Measurements from ENCODE around the gene PER2.

DNA sequence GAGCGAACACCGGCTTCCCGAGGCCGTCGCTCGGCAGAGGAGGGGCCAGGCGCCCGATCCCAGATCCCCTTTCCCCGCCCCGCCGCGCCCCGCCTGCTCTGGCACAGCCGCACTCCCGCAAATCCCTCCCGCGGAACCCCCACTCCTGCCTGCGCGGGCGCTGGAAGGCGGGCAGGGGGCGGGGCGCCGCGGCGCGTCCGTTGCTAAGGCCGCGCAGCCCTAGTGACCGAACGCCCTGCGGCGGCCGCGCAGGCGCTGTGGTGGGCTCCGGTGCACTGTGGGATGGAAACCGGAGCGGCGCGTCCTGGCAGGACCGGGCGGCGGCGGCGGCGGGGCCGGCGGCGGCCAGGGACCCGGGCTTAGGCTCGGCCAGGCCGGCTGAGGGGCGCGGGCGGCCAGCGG is 31.8 kb upstream of the PER2 start, which contains the start of gene TRAF3IP1:
- TF ChIP-seq ZNF678 (CRISPR knock-in tag; IDR thresholded peaks at IDR 0.05) = no peak
- no peak for TF ChIP-seq DPF2 (CRISPR knock-in tag; IDR thresholded peaks at IDR 0.05; ENCODE audit: borderline replicate concordance, low read depth)
- no peak for TF ChIP-seq ZNF354B (CRISPR knock-in tag; IDR thresholded peaks at IDR 0.05)
- TF ChIP-seq, protein P1, sequence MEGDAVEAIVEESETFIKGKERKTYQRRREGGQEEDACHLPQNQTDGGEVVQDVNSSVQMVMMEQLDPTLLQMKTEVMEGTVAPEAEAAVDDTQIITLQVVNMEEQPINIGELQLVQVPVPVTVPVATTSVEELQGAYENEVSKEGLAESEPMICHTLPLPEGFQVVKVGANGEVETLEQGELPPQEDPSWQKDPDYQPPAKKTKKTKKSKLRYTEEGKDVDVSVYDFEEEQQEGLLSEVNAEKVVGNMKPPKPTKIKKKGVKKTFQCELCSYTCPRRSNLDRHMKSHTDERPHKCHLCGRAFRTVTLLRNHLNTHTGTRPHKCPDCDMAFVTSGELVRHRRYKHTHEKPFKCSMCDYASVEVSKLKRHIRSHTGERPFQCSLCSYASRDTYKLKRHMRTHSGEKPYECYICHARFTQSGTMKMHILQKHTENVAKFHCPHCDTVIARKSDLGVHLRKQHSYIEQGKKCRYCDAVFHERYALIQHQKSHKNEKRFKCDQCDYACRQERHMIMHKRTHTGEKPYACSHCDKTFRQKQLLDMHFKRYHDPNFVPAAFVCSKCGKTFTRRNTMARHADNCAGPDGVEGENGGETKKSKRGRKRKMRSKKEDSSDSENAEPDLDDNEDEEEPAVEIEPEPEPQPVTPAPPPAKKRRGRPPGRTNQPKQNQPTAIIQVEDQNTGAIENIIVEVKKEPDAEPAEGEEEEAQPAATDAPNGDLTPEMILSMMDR (CRISPR knock-in tag; IDR thresholded peaks at IDR 0.05) = no peak
- no peak for TF ChIP-seq SMC3 (IDR thresholded peaks at IDR 0.05; ENCODE audit: low read length)
- TF ChIP-seq MXI1 (IDR thresholded peaks at IDR 0.05; ENCODE audit: borderline replicate concordance, low read depth, low read length) = peak; percentile 99
- TF ChIP-seq TCF7L2 (IDR thresholded peaks at IDR 0.05; ENCODE audit: low read depth, low read length) = no peak
- TF ChIP-seq NCOA5 (CRISPR knock-in tag; IDR thresholded peaks at IDR 0.05) = no peak
- no peak for TF ChIP-seq CREM (IDR thresholded peaks at IDR 0.05)
- TF ChIP-seq CREM (CRISPR knock-in tag; IDR thresholded peaks at IDR 0.05) = no peak
